Neural crest cell (in vitro differentiated cells): ENCODE results near the gene CYP19A1. TPM values are rescaled to one million over a fixed set of nuclear protein-coding genes. Genes with fewer than 3 reads are reported as not detected.

ENCODE experiments used
- DNase-seq: peaks from one replicate; pipeline ENCODE4 v3.0.0; 2021; ENCODE audit warnings: low read depth, mixed read lengths, low spot score
- H3K27ac Mint-ChIP-seq: one replicate; pipeline ENCODE4 v1.8.0; 2021; ENCODE audit warnings: mild to moderate bottlenecking, mixed read lengths; ENCODE audit not compliant: unreplicated experiment
- H3K27me3 Mint-ChIP-seq: 2 replicates; pipeline ENCODE4 v1.8.0; 2021; ENCODE audit warnings: low read depth, mild to moderate bottlenecking, mixed read lengths
- H3K36me3 Mint-ChIP-seq: 2 replicates; pipeline ENCODE4 v1.8.0; 2021; ENCODE audit warnings: low read depth, mild to moderate bottlenecking, mixed read lengths
- H3K4me1 Mint-ChIP-seq: 2 replicates; pipeline ENCODE4 v1.8.0; 2021; ENCODE audit warnings: mixed read lengths
- H3K4me3 Mint-ChIP-seq: one replicate; pipeline ENCODE4 v1.8.0; 2021; ENCODE audit warnings: mild to moderate bottlenecking, mixed read lengths
- H3K9me3 Mint-ChIP-seq: 2 replicates; pipeline ENCODE4 v1.8.0; 2021; ENCODE audit warnings: mixed read lengths
- total RNA-seq: library from RNA; stranded (reverse); gene quantifications from 2 replicates; pipeline ENCODE4 v1.2.1, GENCODE V29; 2021
- TF ChIP-seq, protein P1 (sequence below): fragments of 200-600 bp; sonication (generic); conservative IDR thresholded peaks from 2 replicates; pipeline ENCODE4 v1.5.0; 2021; ENCODE audit warnings: antibody characterized with exemption, mild to moderate bottlenecking

Gene CYP19A1
- total RNA-seq, 1 donor from 2014 or later, result not detected

DNA sequence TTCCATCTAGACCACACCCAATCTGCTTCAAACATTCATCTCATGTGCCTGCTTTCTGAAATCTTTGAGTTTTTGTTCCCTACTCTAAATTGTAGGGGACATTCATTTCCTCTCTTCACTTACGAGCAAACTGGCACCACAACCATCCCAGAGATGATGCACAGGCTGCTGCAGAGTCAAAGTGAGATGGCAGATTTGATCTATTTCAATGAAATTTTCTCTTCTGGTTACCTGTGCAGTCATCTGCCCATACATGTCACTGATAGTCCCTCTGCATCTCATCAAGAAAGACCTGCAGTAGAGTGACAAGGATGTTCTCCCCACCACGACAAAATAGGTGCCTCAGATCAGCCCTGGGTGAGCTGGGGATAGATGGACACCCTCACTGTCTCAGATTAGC is 125.5 kb downstream of the CYP19A1 start:
- Mint-ChIP-seq H3K36me3 (no peaks in the 10 kb centered on the region), H3K27me3 (no peaks in the 10 kb centered on the region), H3K4me1 (no peaks in the 10 kb centered on the region), H3K27ac (no peak overlapping the region), H3K4me3 (no peak overlapping the region), H3K9me3 (no peaks in the 10 kb centered on the region)
- DNase-seq, result no peak
- TF ChIP-seq, protein P1, sequence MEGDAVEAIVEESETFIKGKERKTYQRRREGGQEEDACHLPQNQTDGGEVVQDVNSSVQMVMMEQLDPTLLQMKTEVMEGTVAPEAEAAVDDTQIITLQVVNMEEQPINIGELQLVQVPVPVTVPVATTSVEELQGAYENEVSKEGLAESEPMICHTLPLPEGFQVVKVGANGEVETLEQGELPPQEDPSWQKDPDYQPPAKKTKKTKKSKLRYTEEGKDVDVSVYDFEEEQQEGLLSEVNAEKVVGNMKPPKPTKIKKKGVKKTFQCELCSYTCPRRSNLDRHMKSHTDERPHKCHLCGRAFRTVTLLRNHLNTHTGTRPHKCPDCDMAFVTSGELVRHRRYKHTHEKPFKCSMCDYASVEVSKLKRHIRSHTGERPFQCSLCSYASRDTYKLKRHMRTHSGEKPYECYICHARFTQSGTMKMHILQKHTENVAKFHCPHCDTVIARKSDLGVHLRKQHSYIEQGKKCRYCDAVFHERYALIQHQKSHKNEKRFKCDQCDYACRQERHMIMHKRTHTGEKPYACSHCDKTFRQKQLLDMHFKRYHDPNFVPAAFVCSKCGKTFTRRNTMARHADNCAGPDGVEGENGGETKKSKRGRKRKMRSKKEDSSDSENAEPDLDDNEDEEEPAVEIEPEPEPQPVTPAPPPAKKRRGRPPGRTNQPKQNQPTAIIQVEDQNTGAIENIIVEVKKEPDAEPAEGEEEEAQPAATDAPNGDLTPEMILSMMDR, result no peak

DNA sequence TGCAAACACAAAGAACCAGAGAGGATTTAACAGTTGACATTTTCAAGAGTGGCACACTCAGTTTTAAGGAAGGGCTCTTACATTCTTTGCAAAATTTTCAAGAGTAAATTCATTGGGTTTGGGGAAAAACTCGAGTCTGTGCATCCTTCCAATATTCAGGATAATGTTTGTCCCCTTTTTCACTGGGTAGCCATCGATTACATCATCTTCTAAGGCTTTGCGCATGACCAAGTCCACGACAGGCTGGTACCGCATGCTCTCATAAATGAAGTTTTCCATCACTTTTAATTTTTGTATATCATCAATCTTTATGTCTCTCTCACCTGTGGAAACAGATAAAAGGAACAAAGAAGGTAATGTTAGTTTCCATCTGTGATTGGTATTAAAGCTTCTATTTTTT is 126.2 kb downstream of the CYP19A1 start:
- Mint-ChIP-seq H3K4me3 (no peak overlapping the region), H3K27me3 (no peaks in the 10 kb centered on the region), H3K36me3 (no peaks in the 10 kb centered on the region), H3K4me1 (no peaks in the 10 kb centered on the region), H3K9me3 (no peaks in the 10 kb centered on the region), H3K27ac (no peak overlapping the region)
- no peak for DNase-seq
- TF ChIP-seq, protein P1, result no peak

DNA sequence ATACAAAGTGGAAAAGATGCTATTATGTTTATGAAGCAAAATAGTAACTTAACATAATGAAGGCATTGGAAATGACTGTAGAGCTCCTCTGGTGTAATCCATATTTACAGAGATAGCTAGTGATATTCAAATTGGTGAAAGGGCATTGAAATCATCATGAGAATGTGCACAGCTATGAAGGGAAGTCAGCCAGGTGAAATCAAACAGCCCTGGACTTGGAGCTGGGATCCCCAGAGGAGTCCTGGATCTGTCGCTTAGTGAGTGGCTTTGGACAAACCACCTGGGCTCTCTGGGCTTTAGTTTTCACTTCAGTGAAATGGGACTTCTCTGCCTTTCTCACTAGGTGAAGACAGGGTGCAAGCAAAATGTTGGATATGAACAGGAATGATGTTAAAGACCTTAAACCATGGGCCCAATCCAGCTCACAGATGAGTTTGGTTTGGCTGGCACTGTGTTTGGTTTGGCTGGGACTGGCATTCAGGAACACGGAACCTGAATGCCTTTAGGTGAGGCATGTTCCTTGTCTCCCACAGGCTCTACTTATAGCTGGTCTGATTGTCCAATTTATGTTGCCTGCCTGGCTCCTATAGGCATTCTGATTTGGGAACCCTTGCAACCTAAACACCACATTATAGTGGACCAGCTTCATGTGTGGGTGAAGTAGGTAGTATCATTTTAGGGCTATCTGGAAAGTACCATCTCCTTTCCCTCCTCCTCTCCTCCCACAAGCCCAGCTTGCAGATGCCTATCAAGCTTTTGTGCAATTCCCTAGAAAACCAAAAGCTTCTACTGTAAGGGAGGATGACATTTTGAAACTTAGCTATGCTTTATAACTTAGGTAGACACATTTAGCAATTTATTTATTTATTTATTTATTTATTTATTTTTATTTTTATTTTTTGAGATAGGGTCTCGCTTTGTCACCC is 133.1 kb downstream of the CYP19A1 start:
- Mint-ChIP-seq H3K27ac (no peak overlapping the region), H3K4me3 (no peak overlapping the region), H3K36me3 (no peaks in the 10 kb centered on the region), H3K9me3 (no peaks in the 10 kb centered on the region), H3K4me1 (no peaks in the 10 kb centered on the region), H3K27me3 (no peaks in the 10 kb centered on the region)
- no peak for DNase-seq
- TF ChIP-seq, protein P1, result no peak

DNA sequence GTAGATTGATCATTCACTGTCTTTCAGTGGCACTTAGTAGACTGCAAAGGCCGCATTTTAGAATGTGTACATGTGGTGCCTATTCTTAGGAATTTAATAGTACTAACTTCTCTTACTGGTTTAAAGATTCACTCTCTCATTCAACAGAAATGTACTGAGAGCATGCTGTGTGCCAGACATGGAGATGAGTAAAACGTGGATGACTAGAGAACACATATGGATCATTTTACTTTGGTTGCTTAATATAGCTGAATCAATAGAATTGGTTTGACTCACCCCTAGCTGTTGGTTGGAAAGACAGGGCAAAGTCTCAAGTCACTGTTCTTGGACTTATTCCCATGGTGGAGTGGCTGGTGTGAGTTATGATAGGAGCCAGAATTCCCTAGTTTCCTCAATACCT is 134.6 kb downstream of the CYP19A1 start:
- H3K27ac Mint-ChIP-seq, result no peak overlapping the region
- H3K4me3 Mint-ChIP-seq, result no peak overlapping the region
- H3K27me3 Mint-ChIP-seq, result peaks cover 2% of the 10 kb centered on the region
- no peak for DNase-seq
- no peaks in the 10 kb centered on the region for H3K9me3 Mint-ChIP-seq
- no peaks in the 10 kb centered on the region for H3K4me1 Mint-ChIP-seq
- H3K36me3 Mint-ChIP-seq, result no peaks in the 10 kb centered on the region
- TF ChIP-seq, protein P1, result no peak

- H3K4me1 Mint-ChIP-seq, result no peaks in the 10 kb centered on the region
- no peaks in the 10 kb centered on the region for H3K36me3 Mint-ChIP-seq
- no peak overlapping the region for H3K27ac Mint-ChIP-seq
- H3K27me3 Mint-ChIP-seq, result peaks cover 2% of the 10 kb centered on the region
- DNase-seq, result no peak
- TF ChIP-seq, protein P1, result no peak
- H3K4me3 Mint-ChIP-seq, result no peak overlapping the region
- H3K9me3 Mint-ChIP-seq, result no peaks in the 10 kb centered on the region
Measured at GRCh38 chr15:51202783-51203182, 135.6 kb downstream of the CYP19A1 start.
